ENCODE measurements around the gene OPTC. TPM values are rescaled to one million over a fixed set of nuclear protein-coding genes. Genes with fewer than 3 reads are reported as not detected.

OPTC gene
- total and polyA plus RNA-seq, 2 of the 8 experiments (the other 6 are each of a cell fraction or from before 2014, with no cell fraction given): 1.1 to 4.0 TPM

- H2AK5ac ChIP-seq (ENCODE audit: low read depth, low read length): no peak overlapping the region; the same call in 1 of the 2 replicates
- H4K8ac ChIP-seq (ENCODE audit: extremely low read depth, insufficient read depth, low read length): no peak overlapping the region
- H4K20me1 ChIP-seq (replicated peaks in 1 of 2; ENCODE audit: control insufficient read depth in 1 of 2, insufficient read depth in 2 of 2, low read length in 2 of 2): no peaks in the 10 kb centered on the region
- H3K4ac ChIP-seq (replicated peaks; ENCODE audit: insufficient read length, low read depth, low read length): no peak overlapping the region
- H3K9me3 ChIP-seq (ENCODE audit: insufficient read depth in 2 of 2, low read depth in 1 of 2, low read length in 1 of 2): no peaks in the 10 kb centered on the region
- no peak overlapping the region for H3K4me3 ChIP-seq (ENCODE audit: extremely low read depth in 1 of 4, insufficient read depth in 2 of 4, low read depth in 3 of 4, low read length in 4 of 4)
- 0 out of 2 replicates have a peak overlapping the region, but pooled peaks have one; percentile 48 for H2BK20ac ChIP-seq (ENCODE audit: low read length)
- H3K27me3 ChIP-seq (replicated peaks in 1 of 4; ENCODE audit: control insufficient read depth in 3 of 4, extremely low read depth in 1 of 4, insufficient read depth in 3 of 4, low read length in 3 of 4): no peaks in the 10 kb centered on the region
- no peak for FAIRE-seq
- H3K9ac ChIP-seq (replicated peaks in 1 of 4; ENCODE audit: extremely low read depth in 1 of 4, low read depth in 3 of 4, low read length in 3 of 4): no peak overlapping the region
- H3K36me3 ChIP-seq (ENCODE audit: control insufficient read depth in 2 of 4, insufficient read depth in 4 of 4, low read length in 3 of 4): no peaks in the 10 kb centered on the region
- H3K27ac ChIP-seq (ENCODE audit: low read depth, low read length): no peak overlapping the region
- H3K79me1 ChIP-seq (ENCODE audit: low read depth, low read length): no peaks in the 10 kb centered on the region
- no peak for DNase-seq (ENCODE audit: low read depth in 1 of 2, low spot score in 2 of 2)
- no peak overlapping the region for H3K14ac ChIP-seq (ENCODE audit: insufficient read length)
- H2BK120ac ChIP-seq (replicated peaks; ENCODE audit: low read depth, low read length): no peak overlapping the region
- no peak overlapping the region for H3K4me2 ChIP-seq (ENCODE audit: insufficient read depth in 1 of 2, low read depth in 2 of 2, low read length in 2 of 2)
- no peak overlapping the region for H3K56ac ChIP-seq (replicated peaks; ENCODE audit: insufficient read length, low read depth, low read length)
- H2BK15ac ChIP-seq (ENCODE audit: low read length): no peak overlapping the region
- H2BK5ac ChIP-seq (ENCODE audit: low read depth, low read length): no peak overlapping the region
- H2AFZ ChIP-seq (ENCODE audit: low read length): no peak overlapping the region
- H4K5ac ChIP-seq (ENCODE audit: insufficient read length, low read depth, low read length): no peak overlapping the region
- no peak overlapping the region; the same call in 1 of the 2 replicates for H3K18ac ChIP-seq (ENCODE audit: extremely low read depth, low read length)
- H4K91ac ChIP-seq (replicated peaks; ENCODE audit: insufficient read length, low read length): no peak overlapping the region
- peaks cover 2 to 21% (median 11%) of the 10 kb centered on the region in 4 experiments; a peak in 5 of 7 replicates for H3K4me1 ChIP-seq (replicated peaks in 1 of 4; ENCODE audit: control insufficient read depth in 3 of 4, insufficient read depth in 4 of 4, low read length in 3 of 4)
- H3K79me2 ChIP-seq (ENCODE audit: control insufficient read depth in 1 of 2, insufficient read depth in 2 of 2, low read length in 2 of 2): no peaks in the 10 kb centered on the region
- H3K23me2 ChIP-seq (ENCODE audit: low read depth, low read length): no peaks in the 10 kb centered on the region
- ChIA-PET POLR2A (ENCODE audit: partially characterized antibody) (interaction anchor here (1.2 kb wide), 1 partner anchor 10 kb away, joined by 3 read pairs; no protein-coding TSS in a partner anchor), CTCF (ENCODE audit: partially characterized antibody) (interaction anchor here (1.4 to 23.5 kb wide), 4 partner anchors 8 to 206 kb away, joined by 5 to 330 read pairs (median 28); partner anchors contain the start of gene FMOD)
- WGBS, 2 experiments (ENCODE audit: extremely low coverage in 1 of 2, insufficient coverage in 1 of 2, insufficient read length in 1 of 2, insufficient replicate concordance in 2 of 2, low coverage in 1 of 2, low lambda C conversion rate in 2 of 2, missing lambda C conversion rate in 1 of 2): 97% methylated on average over 5 of the region's 5 CpGs; no CpG with 5 or more reads in 1 of the 2 experiments
- H2BK12ac ChIP-seq (ENCODE audit: low read depth, low read length): no peak overlapping the region
- no peak overlapping the region for H3K23ac ChIP-seq (ENCODE audit: insufficient read length)
- no peak for TF ChIP-seq CEBPB (IDR thresholded peaks at IDR 0.05; ENCODE audit: low read depth, low read length)
- TF ChIP-seq JUND (IDR thresholded peaks at IDR 0.05; ENCODE audit: low read length): no peak
- TF ChIP-seq HDAC6 (IDR thresholded peaks at IDR 0.05; ENCODE audit: low read depth, low read length): no peak
Measured at GRCh38 chr1:203478986-203479385, 15.0 kb upstream of the OPTC start.
